Measurements from ENCODE around the gene EPHB1.

DNA sequence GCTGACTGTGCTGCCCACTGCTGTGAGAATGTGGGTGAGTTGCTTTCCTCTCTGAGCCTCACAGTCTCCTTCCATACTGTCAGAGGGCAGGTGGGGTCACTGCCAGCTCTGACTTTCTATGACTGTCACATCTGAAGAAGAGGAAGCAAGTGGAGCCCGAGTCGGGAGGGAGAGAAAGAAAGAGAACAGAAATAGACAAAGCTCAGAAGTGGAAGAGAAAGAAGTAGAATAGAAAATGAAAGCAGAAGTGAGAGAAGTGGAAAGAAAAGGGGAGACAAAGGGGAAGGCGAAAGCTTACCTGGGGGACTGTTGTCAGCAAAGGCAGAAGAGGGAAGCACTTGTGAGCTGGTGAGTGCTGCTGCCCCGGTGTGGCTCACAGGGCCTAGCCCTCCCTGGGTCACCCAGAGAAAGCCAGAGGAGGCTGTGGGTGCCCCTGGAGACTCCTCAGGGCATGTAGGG lies 57.9 kb downstream of the EPHB1 start:
- no peak for TF ChIP-seq RAD21 (conservative IDR thresholded peaks at IDR 0.05)
- no peak for TF ChIP-seq POLR2AphosphoS5 (IDR thresholded peaks at IDR 0.05)
- no peak for TF ChIP-seq TAF1 (IDR thresholded peaks at IDR 0.05; ENCODE audit: low read depth)
- TF ChIP-seq, protein P1, sequence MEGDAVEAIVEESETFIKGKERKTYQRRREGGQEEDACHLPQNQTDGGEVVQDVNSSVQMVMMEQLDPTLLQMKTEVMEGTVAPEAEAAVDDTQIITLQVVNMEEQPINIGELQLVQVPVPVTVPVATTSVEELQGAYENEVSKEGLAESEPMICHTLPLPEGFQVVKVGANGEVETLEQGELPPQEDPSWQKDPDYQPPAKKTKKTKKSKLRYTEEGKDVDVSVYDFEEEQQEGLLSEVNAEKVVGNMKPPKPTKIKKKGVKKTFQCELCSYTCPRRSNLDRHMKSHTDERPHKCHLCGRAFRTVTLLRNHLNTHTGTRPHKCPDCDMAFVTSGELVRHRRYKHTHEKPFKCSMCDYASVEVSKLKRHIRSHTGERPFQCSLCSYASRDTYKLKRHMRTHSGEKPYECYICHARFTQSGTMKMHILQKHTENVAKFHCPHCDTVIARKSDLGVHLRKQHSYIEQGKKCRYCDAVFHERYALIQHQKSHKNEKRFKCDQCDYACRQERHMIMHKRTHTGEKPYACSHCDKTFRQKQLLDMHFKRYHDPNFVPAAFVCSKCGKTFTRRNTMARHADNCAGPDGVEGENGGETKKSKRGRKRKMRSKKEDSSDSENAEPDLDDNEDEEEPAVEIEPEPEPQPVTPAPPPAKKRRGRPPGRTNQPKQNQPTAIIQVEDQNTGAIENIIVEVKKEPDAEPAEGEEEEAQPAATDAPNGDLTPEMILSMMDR (IDR thresholded peaks at IDR 0.05; ENCODE audit: poor library complexity, severe bottlenecking) = no peak
- TF ChIP-seq EZH2 (IDR thresholded peaks at IDR 0.05; ENCODE audit: borderline replicate concordance, insufficient read depth, low read length, poor library complexity, severe bottlenecking) = no peak
- no peak for TF ChIP-seq EP300 (conservative IDR thresholded peaks at IDR 0.05; ENCODE audit: poor library complexity, severe bottlenecking)
- TF ChIP-seq, protein P2, sequence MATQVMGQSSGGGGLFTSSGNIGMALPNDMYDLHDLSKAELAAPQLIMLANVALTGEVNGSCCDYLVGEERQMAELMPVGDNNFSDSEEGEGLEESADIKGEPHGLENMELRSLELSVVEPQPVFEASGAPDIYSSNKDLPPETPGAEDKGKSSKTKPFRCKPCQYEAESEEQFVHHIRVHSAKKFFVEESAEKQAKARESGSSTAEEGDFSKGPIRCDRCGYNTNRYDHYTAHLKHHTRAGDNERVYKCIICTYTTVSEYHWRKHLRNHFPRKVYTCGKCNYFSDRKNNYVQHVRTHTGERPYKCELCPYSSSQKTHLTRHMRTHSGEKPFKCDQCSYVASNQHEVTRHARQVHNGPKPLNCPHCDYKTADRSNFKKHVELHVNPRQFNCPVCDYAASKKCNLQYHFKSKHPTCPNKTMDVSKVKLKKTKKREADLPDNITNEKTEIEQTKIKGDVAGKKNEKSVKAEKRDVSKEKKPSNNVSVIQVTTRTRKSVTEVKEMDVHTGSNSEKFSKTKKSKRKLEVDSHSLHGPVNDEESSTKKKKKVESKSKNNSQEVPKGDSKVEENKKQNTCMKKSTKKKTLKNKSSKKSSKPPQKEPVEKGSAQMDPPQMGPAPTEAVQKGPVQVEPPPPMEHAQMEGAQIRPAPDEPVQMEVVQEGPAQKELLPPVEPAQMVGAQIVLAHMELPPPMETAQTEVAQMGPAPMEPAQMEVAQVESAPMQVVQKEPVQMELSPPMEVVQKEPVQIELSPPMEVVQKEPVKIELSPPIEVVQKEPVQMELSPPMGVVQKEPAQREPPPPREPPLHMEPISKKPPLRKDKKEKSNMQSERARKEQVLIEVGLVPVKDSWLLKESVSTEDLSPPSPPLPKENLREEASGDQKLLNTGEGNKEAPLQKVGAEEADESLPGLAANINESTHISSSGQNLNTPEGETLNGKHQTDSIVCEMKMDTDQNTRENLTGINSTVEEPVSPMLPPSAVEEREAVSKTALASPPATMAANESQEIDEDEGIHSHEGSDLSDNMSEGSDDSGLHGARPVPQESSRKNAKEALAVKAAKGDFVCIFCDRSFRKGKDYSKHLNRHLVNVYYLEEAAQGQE (IDR thresholded peaks at IDR 0.05; ENCODE audit: borderline replicate concordance) = no peak
- TF ChIP-seq SMC3 (conservative IDR thresholded peaks at IDR 0.05; ENCODE audit: poor library complexity) = no peak
- TF ChIP-seq MXI1 (conservative IDR thresholded peaks at IDR 0.05; ENCODE audit: poor library complexity, severe bottlenecking) = no peak
